IMR-90 (cell line): ENCODE data around the gene TACC3. TPM values are rescaled to one million over a fixed set of nuclear protein-coding genes. Genes with fewer than 3 reads are reported as not detected.

ENCODE experiments used
- ATAC-seq: fragments of 200-7000 bp; cut with Tn5 transposase; 2 replicates; pipeline ENCODE4 v1.9.1; 2020; ENCODE audit warnings: low read depth, mild to moderate bottlenecking, moderate library complexity
- BruUV-seq: library from RNA; stranded (reverse); fragments of 400-500 nt; replicated peaks from 2 replicates; lab custom pipeline; 2021; lab: Mats Ljungman, UMichigan
- CTCF ChIA-PET: fragments of 300-600 bp; formaldehyde crosslinking; extraction: SDS; loops from one replicate; lab custom pipeline; 2021; ENCODE audit warnings: antibody characterized with exemption; lab: Yijun Ruan, JAX
- POLR2A ChIA-PET: fragments of 300-600 bp; sonication (Branson Sonifier 250); formaldehyde crosslinking; loops from one replicate; lab custom pipeline; 2022; ENCODE audit warnings: antibody characterized with exemption; ENCODE audit not compliant: unreplicated experiment; lab: Charles Lee
- DNase-seq: peaks from one replicate; pipeline ENCODE4 v3.0.0; 2013
- H2AFZ ChIP-seq: replicated peaks from 2 replicates; pipeline ENCODE3; 2013; ENCODE audit warnings: low read length, mild to moderate bottlenecking; ENCODE audit not compliant: poor library complexity
- H2AK5ac ChIP-seq: 2 replicates; pipeline ENCODE4 v1.6.1; 2013; ENCODE audit warnings: low read depth, low read length, inconsistent platforms
- H2AK9ac ChIP-seq: replicated peaks from 2 replicates; pipeline ENCODE3; 2013; ENCODE audit warnings: mild to moderate bottlenecking, low read depth, low read length, moderate library complexity; ENCODE audit not compliant: poor library complexity
- H2BK120ac ChIP-seq: 2 replicates; pipeline ENCODE4 v1.6.1; 2013; ENCODE audit warnings: low read depth, low read length, inconsistent platforms
- H2BK15ac ChIP-seq: 3 replicates; pipeline ENCODE4 v1.6.1; 2013; ENCODE audit warnings: low read depth, low read length, inconsistent platforms
- H2BK20ac ChIP-seq: 2 replicates; pipeline ENCODE4 v1.6.1; 2013; ENCODE audit warnings: low read depth, mild to moderate bottlenecking, inconsistent platforms, low read length, moderate library complexity
- H2BK5ac ChIP-seq: 2 replicates; pipeline ENCODE4 v1.6.1; 2013; ENCODE audit warnings: mild to moderate bottlenecking, low read depth, low read length, inconsistent platforms; ENCODE audit not compliant: poor library complexity, severe bottlenecking
- H3K14ac ChIP-seq: replicated peaks from 2 replicates; pipeline ENCODE4 v1.6.1; 2013; ENCODE audit warnings: low read depth, low read length, inconsistent platforms
- H3K18ac ChIP-seq: 2 replicates; pipeline ENCODE4 v1.6.1; 2013; ENCODE audit warnings: low read depth, low read length, control low read depth
- H3K23ac ChIP-seq: 2 replicates; pipeline ENCODE4 v1.6.1; 2013; ENCODE audit warnings: low read depth, low read length, inconsistent platforms
- H3K27ac ChIP-seq: 2 replicates; pipeline ENCODE4 v1.5.1; 2013; ENCODE audit warnings: mild to moderate bottlenecking, control low read depth, low read length; ENCODE audit not compliant: insufficient read depth
- H3K27me3 ChIP-seq: 2 replicates; pipeline ENCODE4 v1.6.1; 2013; ENCODE audit warnings: low read length; ENCODE audit not compliant: control insufficient read depth, insufficient read depth
- H3K36me3 ChIP-seq: 2 replicates; pipeline ENCODE4 v1.6.1; 2013; ENCODE audit warnings: low read length, mixed read lengths; ENCODE audit not compliant: control insufficient read depth, insufficient read depth
- H3K4ac ChIP-seq: 2 replicates; pipeline ENCODE4 v1.6.1; 2013; ENCODE audit warnings: low read depth, low read length, inconsistent platforms
- H3K4me1 ChIP-seq: 2 replicates; pipeline ENCODE4 v1.6.1; 2013; ENCODE audit warnings: low read length, mixed read lengths; ENCODE audit not compliant: control insufficient read depth, insufficient read depth
- H3K4me2 ChIP-seq: 2 replicates; pipeline ENCODE4 v1.6.1; 2013; ENCODE audit warnings: low read depth, mild to moderate bottlenecking, control low read depth, low read length, moderate library complexity
- H3K4me3 ChIP-seq: 2 replicates; pipeline ENCODE4 v1.5.1; 2013; ENCODE audit warnings: low read depth, mild to moderate bottlenecking, control low read depth, low read length, moderate library complexity; ENCODE audit not compliant: insufficient read depth
- H3K56ac ChIP-seq: 2 replicates; pipeline ENCODE4 v1.6.1; 2013; ENCODE audit warnings: low read length, inconsistent platforms; ENCODE audit not compliant: insufficient read depth; ENCODE audit errors: extremely low read depth
- H3K79me1 ChIP-seq, 2 experiments: 2 replicates each; pipeline ENCODE4 v1.6.1; 2013; ENCODE audit warnings: low read length in 2 of 2, inconsistent platforms in 1 of 2, low read depth in 1 of 2
- H3K9ac ChIP-seq: 2 replicates; pipeline ENCODE4 v1.6.1; 2013; ENCODE audit warnings: low read depth, low read length, control low read depth
- H3K9me1 ChIP-seq: 2 replicates; pipeline ENCODE4 v1.6.1; 2013; ENCODE audit warnings: low read length, inconsistent platforms; ENCODE audit not compliant: insufficient read depth
- H3K9me3 ChIP-seq: 2 replicates; pipeline ENCODE4 v1.6.1; 2013; ENCODE audit warnings: low read length; ENCODE audit not compliant: control insufficient read depth, insufficient read depth
- H4K20me1 ChIP-seq: 2 replicates; pipeline ENCODE4 v1.6.1; 2013; ENCODE audit warnings: low read length, inconsistent platforms; ENCODE audit not compliant: insufficient read depth
- H4K5ac ChIP-seq: 2 replicates; pipeline ENCODE4 v1.6.1; 2013; ENCODE audit warnings: mild to moderate bottlenecking, low read depth, low read length, control low read depth
- H4K8ac ChIP-seq, 2 experiments: 2 replicates each; pipeline ENCODE4 v1.6.1; 2013; ENCODE audit warnings: low read depth in 2 of 2, low read length in 2 of 2, control low read depth in 1 of 2, inconsistent platforms in 1 of 2
- H4K91ac ChIP-seq: 2 replicates; pipeline ENCODE4 v1.6.1; 2013; ENCODE audit warnings: low read depth, low read length, inconsistent platforms; ENCODE audit not compliant: insufficient read depth
- FOS ChIP-seq: fragments of 150-350 bp; IDR thresholded peaks from 2 replicates; pipeline ENCODE4 v1.6.1; 2016; ENCODE audit warnings: low read depth, low read length
- MAZ ChIP-seq: IDR thresholded peaks from 2 replicates; pipeline ENCODE4 v1.6.1; 2012; ENCODE audit warnings: low read depth, mild to moderate bottlenecking, low read length, improper control_type of control experiment, moderate library complexity, borderline replicate concordance
- POLR2A ChIP-seq: IDR thresholded peaks from 2 replicates; pipeline ENCODE4 v1.6.1; 2012; ENCODE audit warnings: mild to moderate bottlenecking, low read depth, low read length
- WGBS, 2 experiments: methylation state at CpG; one replicate each; pipeline versions ENCODE4 v1.1.5 to v1.1.7; 2013; ENCODE audit warnings: missing lambda C conversion rate in 2 of 2; ENCODE audit not compliant: insufficient read length in 1 of 2; ENCODE audit errors: extremely low coverage in 2 of 2; 5-methylcytosine and 5-hydroxymethylcytosine counted together
- dilution Hi-C: fragments of 300-500 bp; cut with HindIII; formaldehyde crosslinking; loops from one replicate; pipeline ENCODE4 v1.14.3; 2018; ENCODE audit warnings: low sequenced_read_pairs; ENCODE audit not compliant: unreplicated experiment
- in situ Hi-C: fragments of 300-500 bp; cut with MboI; formaldehyde crosslinking; loops from 3 replicates; pipeline ENCODE4 v1.14.3; 2019; ENCODE audit warnings: low sequenced_read_pairs, inconsistent platforms, mixed read lengths
- intact Hi-C: fragments of 100-400 bp; cut with micrococcal nuclease; formaldehyde crosslinking; loops from 2 replicates; pipeline ENCODE4 v1.10.0; 2022
- polyA plus RNA-seq, 3 experiments: library from polyadenylated mRNA; depleted of rRNA; stranded (reverse); fragments of >200 nt; gene quantifications; 2 replicates each; pipeline ENCODE4 v1.2.3, GENCODE V29; 2012; ENCODE audit warnings: low replicate concordance in 1 of 3
- total RNA-seq: library from RNA; depleted of rRNA; stranded (reverse); fragments of >200 nt; gene quantifications from 2 replicates; pipeline ENCODE4 v1.2.3, GENCODE V29; 2012
- TF ChIP-seq, protein P1 (sequence below): fragments of 150-350 bp; IDR thresholded peaks from 2 replicates; pipeline ENCODE4 v1.6.1; 2017; ENCODE audit warnings: mild to moderate bottlenecking, antibody characterized with exemption, low read length, low read depth
- TF ChIP-seq, protein P2 (sequence below): conservative IDR thresholded peaks from 2 replicates; pipeline ENCODE4 v1.5.1; 2012; ENCODE audit warnings: mild to moderate bottlenecking, low read depth, low read length, improper control_type of control experiment

The TACC3 gene
- total and polyA plus RNA-seq, 2 of the 4 experiments (the other 2 are of a cell fraction), result 15.1 to 49.7 TPM

DNA sequence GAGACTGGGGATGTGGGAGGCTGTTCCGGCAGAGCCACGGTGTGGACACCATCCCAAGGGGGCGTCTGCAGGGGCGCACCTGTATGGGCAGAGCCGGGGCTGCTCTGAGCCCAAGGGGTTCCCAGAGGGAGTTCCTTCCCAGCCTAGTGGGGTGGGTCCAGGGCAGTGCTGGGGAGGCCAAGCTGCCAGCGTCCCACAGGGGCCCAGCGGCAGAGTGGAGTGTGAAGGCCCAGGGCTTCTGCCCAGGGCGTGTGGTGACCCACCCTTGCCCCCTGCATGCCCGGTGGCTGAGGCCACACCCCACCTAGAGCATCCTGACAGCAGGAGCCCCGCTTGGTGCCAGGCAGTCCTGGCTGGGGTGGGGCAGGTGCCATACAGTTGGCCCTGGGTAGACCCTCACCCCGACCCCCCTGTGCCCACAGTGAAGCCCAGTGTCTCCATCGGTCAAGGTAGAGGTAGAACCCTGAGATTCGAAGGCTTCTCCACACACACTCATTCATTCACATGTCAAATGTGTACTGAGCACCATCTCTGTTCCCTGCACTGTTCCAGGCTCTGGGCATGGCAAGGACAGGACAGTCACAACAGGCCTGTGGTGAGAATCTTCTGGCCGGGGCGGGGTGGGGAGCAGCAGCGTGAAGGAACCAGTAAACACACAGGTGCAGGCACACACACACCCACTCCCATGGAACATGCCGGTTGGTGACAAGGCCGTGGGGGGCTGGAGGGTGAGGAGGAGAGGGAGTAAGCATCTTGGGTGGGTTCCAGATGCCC lies 29.2 kb downstream of the TACC3 start:
- Histone ChIP-seq H3K56ac (no peak overlapping the region), H3K9ac (no peak overlapping the region), H3K18ac (no peak overlapping the region), H2AK5ac (no peak overlapping the region), H3K14ac (no peak overlapping the region), H2BK15ac (no peak overlapping the region), H3K23ac (no peak overlapping the region), H4K5ac (no peak overlapping the region), H3K27me3 (no peaks in the 10 kb centered on the region; the same call in 1 of the 2 replicates), H4K20me1 (peaks cover 4% of the 10 kb centered on the region; the same call in 1 of the 2 replicates), H2AK9ac (no peak overlapping the region), H3K9me1 (no peaks in the 10 kb centered on the region), H4K91ac (no peak overlapping the region), H3K4ac (no peak overlapping the region), H3K36me3 (no peaks in the 10 kb centered on the region), H2AFZ (no peak overlapping the region), H2BK120ac (no peak overlapping the region), H4K8ac (no peak overlapping the region), H2BK5ac (no peak overlapping the region), H2BK20ac (no peak overlapping the region), H3K27ac (no peak overlapping the region), H3K4me3 (no peak overlapping the region), H3K4me2 (no peak overlapping the region), H3K9me3 (no peaks in the 10 kb centered on the region), H3K79me1 (no peaks in the 10 kb centered on the region), H3K4me1 (no peaks in the 10 kb centered on the region)
- ChIA-PET POLR2A (no interaction called here), CTCF (no interaction called here)
- in situ Hi-C loops, result no loop called here
- no CpG with 5 or more reads among the region's 18 CpGs for WGBS, 2 experiments
- DNase-seq (no peak), ATAC-seq (no peak)
- BruUV-seq, result no TSS peak
- intact Hi-C loops, result no loop called here
- dilution Hi-C loops, result no loop called here
- no peak for TF ChIP-seq FOS
- TF ChIP-seq, protein P1, sequence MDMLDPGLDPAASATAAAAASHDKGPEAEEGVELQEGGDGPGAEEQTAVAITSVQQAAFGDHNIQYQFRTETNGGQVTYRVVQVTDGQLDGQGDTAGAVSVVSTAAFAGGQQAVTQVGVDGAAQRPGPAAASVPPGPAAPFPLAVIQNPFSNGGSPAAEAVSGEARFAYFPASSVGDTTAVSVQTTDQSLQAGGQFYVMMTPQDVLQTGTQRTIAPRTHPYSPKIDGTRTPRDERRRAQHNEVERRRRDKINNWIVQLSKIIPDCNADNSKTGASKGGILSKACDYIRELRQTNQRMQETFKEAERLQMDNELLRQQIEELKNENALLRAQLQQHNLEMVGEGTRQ, result no peak
- TF ChIP-seq, protein P2, sequence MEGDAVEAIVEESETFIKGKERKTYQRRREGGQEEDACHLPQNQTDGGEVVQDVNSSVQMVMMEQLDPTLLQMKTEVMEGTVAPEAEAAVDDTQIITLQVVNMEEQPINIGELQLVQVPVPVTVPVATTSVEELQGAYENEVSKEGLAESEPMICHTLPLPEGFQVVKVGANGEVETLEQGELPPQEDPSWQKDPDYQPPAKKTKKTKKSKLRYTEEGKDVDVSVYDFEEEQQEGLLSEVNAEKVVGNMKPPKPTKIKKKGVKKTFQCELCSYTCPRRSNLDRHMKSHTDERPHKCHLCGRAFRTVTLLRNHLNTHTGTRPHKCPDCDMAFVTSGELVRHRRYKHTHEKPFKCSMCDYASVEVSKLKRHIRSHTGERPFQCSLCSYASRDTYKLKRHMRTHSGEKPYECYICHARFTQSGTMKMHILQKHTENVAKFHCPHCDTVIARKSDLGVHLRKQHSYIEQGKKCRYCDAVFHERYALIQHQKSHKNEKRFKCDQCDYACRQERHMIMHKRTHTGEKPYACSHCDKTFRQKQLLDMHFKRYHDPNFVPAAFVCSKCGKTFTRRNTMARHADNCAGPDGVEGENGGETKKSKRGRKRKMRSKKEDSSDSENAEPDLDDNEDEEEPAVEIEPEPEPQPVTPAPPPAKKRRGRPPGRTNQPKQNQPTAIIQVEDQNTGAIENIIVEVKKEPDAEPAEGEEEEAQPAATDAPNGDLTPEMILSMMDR, result no peak
- TF ChIP-seq MAZ, result no peak
- TF ChIP-seq POLR2A, result no peak
